NCI-H1417 (cell line): ENCODE measurements around the gene ZMIZ1.

Experiments
- DNase-seq, 3 experiments: peaks; one replicate each; lab custom pipeline; 2025; lab: John Stamatoyannopoulos, UW

Gene ZMIZ1

DNA sequence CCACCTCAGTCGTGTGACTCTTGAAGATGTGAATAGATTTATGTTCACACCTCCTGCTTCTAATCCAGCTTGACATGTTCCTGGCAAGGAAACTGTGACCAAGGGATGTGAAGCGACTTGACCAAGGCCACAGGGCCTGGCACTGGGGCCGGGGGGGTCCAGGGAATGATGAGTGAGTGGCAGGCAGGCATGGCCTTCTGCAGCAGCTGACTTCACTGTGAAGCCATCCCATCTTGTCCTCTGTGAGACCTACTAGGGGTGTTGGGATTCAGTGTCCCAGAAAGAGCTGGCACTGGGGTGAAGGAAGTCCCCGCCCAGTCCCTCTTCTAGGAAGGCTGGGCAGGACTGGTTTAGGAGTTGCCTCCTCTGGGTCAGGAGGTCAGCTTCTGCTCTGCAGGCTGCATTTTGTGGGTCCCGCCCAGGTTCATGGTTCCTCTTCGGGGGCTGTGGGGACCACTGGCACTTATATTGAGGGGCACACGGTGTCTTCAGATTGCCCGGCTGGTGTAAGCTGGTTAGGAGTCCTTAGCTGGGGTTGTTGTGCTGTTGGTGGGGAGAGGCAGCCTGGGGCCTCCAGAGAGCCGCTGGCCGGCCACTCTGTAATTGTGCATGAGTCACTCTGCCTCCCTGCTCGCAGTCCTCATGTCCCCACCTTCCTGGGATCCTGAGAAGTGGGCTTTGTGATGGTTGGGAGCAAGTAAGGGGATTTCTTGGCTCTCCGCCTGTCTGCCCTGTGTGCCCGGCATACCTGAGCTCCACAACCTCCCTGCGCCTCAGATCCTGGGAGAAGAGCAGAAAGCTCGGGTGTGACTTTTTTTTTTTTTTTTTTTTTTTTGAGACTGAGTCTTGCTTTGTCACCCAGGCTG, 11.0 kb downstream of the ZMIZ1 start:
- no peak for DNase-seq

DNA sequence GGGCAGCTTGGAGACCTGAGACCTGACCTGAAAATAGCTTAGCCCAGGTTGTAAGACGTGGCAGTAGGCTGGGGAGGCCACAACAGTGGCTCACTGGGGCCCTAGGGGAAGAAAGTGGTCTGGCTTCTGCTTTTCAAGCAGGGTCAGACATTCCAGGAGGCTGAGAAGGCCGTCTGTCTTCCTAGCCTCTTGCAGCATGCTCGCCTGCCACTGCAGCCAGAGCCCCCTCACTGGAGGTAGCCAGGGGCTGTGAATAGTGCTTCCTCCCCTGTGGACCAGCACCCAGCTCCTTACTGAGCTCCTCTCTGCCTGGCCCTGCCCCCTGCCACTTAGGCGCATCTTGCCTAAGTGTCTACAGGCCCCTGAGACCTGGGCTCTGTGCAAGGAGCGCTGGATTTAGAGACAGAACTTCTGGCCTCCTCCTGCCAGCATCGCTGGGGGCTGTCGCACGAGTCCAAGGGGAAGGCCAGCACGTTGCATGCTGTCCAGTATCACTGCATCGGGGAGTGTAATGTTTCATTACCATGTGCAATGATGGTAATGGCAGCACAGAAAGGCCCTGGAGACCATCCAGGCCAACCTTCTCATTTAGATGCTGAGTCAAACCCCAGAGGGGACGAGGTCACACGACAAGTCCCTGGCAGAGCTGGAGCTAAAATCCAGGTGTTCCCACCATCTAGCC, 12.7 kb downstream of the ZMIZ1 start:
- DNase-seq: no peak

DNA sequence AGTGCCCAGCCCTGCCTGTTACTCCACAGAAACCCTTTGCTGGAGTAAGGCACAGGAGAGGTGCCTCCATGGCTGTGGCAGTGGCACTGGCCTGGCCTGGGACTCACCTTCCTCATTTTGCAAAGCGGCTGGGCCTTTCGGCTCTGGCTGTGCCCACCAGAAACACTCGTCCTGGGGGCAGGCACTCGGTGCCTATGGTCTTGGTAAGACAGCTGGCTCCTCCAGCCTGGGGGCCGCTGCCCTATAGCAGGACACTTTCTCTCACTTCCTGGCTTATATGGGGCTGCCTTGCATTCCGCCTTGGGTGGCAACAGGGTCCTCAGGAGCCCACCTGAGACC, 13.2 kb downstream of the ZMIZ1 start:
- DNase-seq: no peak

DNA sequence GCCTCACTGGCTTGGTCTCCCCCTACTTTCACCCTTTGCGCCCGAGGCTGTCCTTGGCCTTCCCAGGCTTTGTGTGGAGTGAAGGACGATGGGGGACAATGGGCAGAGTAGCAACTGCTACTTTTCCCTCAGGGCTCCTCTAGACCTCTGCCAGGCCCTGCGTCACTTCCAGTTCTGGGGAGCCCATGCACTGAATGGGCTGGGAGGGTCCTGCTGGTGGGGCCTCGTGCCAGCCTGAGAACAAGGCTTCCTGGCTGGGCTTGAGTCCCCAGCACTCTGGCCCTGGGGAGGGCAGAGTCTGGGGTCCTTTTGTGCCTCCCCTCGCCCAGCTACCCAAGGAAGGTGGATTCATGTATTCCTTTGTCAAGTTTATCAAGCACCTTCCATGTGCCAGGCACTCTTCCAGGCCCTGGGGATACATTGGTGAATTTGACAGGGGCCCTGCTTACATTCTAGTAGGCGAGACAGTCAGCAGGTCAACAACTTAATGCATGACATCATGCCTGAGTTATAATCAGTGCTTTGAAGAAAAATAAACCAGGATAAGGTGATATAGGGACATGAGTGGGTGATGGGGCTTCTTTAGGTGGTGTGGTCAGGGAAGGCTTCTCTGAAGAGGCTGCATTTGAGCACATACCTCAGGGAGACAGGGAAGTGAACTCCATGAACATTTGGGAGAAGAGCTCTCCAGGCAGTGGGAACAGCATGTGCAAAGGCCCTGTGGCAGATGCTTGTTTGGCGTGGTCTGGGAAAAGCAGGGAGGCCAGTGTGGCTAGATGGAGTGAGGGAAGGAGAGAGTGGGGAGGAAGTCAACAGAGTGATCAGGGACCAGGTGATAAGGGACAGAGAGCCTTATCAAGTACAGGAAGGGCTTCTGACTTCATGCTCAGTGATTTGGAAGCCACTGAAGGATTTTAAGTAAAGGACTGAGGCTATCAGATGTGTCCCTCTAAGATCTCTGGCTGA, 14.1 kb downstream of the ZMIZ1 start:
- no peak for DNase-seq

DNA sequence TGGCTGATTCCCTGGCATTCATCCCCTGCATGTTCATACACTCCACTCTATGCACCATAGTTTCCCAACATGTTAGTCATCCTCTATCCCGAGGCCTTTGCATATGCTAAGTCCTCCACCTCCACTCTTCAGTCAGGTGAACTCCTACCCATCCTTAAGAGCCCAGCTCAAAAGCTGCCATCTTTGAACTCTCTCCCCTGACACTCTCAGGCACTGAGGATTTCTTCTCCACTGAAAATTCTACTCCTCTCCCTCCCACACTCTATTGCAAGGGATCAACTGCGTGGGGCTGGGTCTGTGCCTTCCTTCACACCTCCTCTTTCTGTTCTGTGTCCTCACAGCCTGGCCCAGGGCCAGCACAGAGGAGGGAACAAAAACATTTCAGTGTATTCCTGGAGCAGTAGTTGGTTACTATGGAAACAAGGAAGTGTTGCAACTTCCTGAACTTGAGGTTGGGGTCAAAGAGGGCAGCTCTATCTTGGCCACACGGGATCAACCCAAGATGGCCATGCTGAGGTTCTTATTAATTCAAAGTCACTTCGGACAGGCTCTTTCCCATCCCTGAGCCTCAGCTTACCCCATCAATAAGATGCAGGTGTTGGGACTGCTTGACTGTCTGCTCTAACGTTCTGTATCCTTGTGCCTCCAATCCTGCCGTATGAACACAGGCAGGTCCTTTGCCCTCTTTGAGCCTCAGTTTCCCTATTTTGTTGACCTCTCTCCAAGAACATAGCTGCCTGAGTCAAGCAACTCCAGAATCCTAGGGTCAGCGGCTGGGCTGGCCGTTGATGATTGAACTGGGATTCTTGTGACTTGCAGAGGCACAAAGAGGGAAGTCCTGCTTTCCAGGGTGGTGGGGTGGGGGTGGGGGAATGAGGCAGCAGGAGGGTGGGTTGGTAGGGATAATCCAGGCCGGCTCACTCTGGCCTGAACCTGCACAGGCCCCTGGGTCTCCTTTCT, 15.5 kb downstream of the ZMIZ1 start:
- DNase-seq: peak in 1 of 3 experiments; percentile 16

DNA sequence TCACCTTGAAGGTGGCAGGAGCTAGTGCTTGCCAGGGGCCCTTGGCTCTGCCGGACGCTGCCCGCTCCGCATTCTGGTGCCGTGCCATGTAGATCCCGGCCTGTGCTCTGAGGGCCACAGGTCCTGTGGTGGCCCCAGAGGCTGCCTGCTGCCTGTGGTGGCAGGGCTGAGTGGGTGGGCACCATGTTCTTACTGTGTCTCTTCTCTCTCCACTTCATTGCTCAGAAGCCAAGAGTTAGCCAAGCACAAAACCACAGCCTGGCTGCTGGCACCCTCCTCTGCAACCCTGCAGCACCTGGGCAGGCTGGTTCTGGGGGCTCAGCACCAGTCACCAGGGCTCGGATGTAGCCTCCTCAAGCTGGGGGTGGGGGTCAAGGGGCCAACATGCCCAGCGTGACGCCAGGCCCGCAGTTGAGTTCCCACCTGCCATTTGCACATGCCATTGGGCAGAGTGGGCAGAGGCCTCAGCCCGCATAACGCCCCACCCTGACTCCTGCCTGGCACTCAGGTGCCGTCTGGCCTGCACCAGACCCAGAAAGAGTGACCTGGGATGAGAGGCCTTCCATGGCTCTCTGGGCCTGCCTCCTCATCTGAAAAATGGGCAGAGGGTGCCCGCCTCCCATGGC, 16.3 kb downstream of the ZMIZ1 start:
- no peak for DNase-seq

DNA sequence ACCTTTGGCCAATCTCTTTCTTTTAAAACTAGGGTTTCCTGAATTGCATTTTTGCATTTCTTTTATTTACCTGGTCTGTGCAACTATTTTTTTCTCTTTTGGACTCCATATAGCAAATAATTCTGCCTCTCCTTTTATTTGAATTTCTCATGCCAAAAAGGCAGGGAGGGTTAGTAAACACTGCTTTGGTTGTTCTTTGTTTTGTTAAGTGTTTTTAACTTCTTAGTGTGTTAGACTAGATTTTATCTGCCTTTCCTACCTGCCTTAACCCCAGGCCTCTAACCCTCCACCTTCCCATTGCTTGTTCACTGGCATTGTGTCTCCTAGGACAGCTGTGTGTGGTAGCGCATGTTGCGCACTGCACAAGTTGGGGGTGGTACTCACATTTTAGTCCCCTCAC, 18.1 kb downstream of the ZMIZ1 start:
- DNase-seq: no peak

DNA sequence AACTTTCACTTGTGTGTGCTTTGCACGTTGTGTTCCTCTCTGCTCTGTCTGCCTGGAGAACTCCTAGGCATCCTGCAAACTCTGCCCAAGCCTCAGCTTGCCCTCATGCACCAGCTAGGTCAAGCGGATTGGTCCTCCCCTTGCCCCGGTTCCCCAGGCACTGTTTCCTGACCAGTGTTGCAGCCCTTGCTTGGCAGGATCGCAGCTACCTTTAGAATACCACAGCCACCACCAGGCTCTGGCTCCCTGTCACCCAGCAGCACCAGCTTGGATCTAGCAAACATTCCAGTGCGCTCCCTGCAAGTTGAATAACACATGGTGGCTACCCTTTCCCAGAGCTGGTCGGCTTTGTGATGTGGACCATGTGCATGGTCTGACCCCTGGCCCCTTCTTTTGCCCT, 19.0 kb downstream of the ZMIZ1 start:
- no peak for DNase-seq

DNA sequence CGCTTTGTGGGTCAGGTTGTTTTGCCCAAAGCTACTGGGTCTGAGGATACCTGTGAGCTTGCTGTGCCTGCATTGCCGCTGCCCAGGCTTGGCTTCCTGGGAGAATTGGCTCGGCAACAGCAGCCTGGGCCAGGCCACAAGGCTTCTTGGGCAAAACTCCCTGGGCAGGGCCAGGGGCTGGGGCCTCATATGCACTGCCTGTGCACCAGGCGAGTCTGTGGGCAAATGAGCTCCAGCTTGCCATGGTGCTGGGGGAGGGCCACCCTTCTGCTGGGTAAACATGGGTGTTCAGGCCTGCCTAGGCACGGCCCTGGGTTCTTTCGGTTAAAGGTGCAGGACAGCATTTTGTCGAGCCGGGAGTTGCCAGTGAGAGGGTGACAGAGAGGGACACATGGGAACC, 19.4 kb downstream of the ZMIZ1 start:
- no peak for DNase-seq

DNA sequence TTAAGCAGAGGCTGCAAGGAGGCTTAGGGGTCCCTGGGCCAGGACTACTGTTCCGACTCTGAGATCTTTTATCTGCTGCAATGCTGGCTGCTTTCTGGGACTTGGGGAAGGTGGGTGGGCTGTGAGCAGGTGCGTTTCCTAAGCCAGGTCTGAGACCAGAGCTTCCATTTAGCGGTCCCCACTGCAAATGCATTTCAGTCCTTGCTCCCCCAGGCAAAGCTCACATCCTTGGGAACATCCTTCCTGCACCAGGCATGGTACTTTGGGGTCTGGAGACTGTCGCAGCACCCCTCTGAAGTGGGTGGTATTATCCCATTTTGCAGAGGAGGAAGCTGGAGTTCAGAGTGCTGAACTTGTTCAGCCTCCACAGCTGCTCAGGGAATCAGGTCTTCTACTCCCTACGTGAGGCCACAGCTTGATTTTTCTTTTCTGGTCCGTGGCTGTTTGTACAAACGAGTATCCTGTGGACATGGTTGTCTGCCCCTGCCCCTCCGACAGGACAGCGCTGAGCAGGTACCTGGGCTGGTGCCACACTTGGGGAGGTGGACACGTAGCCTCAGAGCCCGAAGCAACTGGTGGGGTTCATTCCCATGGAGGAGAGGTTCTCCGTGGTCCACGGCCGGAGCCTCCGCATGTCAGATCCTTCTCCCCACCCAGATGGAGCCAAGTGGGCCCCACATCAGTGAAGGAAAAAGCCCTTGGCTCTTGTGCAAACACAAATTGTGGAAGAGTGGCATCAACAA, 20.0 kb downstream of the ZMIZ1 start:
- no peak for DNase-seq

DNA sequence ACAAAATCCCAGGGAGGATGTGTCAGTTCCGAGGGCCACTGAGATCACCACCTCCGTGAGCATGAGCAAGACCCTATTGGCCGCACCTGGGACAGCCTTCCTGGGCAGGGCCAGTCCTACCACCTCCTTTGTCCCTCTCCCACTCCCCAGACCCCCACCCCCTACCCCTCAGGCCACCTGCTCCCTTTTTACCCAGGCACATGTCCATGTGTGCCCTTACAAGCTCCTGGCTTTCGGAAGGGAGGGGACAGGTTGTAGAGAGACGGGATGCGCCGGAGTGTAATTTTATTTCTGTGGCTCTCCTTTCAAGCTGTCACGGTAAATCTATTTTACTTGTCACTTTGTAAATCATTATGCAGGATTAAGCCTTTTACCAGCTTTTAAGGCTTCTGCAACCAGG, 20.9 kb downstream of the ZMIZ1 start:
- DNase-seq: no peak

DNA sequence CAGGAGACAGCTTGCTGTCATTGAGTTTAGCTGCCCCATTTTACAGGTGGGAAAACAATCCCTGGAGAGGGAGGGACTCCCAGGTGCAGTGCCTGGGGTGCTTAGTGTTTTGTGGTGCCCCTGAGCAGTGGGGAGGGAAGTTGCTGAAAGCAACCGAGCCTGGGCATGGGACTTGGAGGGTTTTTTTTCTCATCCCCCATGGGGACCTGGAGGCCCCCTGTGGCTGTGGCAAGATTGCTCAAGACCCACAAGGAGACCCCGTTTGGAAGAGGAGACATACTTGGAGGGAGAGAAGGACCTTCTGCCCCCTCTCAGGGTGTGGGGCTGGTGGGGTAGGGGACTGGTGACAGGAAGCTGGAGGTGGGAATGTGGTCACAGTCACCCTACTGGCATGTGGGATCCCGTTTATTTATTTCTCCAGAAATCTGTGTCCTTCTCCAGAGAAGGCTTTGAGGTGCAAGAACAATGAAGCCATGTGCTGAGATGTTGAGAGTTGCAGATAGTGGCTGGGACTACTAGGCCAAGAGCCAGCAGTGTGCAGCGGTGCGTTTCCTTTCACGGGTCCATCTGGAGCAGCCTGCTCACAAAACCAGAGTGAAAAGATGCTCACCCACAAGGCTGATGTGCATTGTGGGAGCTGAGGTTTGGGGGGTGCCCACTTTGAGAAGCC, 21.5 kb downstream of the ZMIZ1 start:
- peak in 1 of 3 experiments; percentile 31 for DNase-seq

DNA sequence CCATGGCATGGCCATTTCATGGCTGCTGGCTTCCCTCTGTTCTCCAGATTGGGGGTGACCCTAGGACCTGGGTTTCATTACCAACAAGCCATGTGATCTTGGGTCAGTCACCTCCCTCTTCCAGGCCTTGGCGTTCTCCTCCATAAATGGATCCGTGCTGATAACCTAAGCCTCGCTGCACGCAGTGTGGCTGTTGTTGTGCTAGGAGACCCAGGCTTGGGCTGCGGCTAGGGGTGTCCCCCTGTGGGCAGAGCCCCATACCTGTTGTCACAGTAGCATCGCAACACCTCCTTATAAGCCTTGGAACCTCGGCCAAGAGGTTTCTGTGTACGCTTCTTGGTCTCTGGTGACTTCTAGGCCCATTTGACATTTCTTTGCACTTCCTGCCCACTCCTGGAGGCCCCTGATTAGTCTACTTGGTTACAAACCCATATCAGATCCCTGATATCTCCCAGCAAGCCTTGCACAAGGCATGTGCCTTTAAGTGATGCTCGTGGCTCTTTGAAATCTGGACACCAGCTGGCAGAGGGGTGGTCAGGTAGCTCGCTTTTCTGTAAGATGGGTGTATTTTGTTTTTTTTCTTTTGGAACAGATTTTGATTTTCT, 23.6 kb downstream of the ZMIZ1 start:
- DNase-seq: no peak

DNA sequence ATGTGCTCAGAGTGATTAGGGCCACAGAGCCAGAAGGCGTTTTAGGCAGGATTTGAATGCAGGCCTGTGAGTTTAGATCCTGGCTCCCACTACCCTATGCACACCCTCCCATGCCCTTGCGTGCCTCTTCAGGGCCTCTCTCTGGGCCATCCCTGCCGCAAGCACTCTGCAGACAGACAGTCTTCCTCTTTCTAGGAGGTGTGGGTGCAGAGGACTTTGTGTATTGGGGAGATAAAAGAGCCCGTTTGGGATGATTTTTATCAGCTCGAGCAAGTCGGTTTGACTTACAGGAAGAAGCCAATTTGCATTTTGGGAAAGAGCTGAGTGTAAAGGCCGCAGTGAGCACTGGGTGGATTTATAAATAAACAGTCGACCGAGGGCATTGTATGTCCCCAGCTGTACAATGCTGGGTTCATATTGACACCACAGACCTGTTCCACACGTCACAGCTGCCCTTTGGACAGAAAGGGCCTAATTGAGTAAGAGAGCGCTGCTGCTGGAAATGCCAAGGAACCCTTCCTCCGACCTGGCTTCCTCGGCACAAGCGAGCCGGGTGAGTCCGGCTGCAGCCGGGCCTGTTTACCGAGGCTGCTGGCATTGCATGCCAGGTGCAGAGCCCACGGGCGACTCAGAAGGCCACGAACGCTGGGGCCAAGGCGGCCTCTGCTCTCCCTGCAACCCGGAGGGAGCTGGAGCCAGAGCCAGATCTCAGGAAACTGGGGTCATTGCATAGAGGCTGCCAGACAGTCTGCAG, 25.1 kb downstream of the ZMIZ1 start:
- DNase-seq: peak in 1 of 3 experiments; percentile 7

DNA sequence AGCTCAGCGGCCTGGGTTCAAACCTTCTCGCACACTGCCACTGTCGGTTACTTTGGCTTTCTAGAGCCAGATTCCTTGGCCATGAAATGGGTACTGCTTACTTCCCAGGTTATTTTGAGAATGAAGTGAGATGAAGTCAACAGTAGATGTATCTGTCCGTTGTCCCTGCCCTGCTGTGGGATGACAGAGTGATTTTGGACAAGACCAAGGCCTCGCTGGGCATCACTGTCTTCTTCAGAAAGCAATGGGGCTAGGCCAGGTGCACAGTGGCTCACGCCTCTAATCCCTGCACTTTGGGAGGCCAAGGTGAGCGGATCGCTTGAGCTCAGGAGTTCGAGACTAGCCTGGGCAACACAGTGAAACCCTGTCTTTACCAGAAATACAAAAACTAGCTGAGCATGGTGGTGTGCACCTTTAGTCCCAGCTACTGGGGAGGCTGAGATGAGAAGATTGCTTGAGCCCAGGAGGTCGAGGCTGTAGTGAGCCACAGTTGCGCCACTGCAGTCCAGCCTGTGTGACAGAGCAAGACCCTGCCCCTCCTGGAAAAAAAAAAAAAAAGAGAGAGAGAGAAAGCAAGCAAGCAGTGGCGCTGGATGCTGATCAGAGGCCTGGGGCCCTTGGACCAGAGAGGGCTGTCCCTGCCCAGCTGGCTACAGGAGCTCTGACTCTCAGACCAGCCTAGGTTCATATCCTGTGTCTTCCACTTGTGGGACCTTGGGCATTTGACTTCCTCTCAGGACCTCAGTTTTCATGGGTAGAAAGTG, 25.8 kb downstream of the ZMIZ1 start:
- DNase-seq: no peak

DNA sequence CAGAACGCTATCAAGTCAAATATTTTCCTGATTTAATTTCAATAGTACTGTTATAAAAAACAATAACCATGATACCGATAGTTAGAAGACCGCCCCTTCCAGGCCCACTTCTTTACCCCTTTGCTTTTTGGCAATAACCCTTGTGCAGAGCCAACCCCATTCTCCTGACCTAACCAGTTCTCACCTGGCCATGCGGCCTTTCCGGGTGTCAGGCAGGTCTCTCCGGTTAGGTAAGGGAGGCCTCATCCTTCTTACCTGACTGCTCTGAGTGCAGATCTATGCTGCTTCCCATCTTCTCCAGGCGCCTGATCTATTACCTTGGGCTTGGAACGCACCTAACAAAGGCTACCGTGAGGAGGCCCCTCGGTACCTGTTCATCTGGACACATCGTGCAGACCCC, 26.6 kb downstream of the ZMIZ1 start:
- DNase-seq: no peak

DNA sequence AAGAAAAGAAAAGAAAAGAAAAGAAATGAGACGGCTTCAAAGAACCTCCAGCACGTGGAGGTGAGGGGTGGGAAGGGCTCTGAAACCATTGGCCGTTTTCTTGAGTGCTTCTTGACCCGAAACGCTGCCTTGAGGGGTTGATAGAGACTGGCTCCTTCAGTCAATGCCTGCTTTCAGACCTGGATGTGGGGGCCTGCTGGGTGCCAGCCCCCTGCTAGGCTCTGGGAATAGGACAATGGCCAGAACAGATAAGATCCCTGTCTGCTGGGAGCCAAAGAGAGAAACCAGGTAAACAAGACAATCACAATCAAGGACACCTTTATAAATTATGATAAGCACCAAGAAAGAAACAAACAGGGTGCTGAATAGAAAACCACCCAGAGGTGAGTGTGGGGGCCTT, 27.7 kb downstream of the ZMIZ1 start:
- DNase-seq: no peak
